ENCODE data around the gene WDR35.

The WDR35 gene

GRCh38 chr2:19870792-19871191 lies 119.1 kb downstream of the WDR35 start:
- DNase-seq (ENCODE audit: low read depth in 2 of 2), result no peak

GRCh38 chr2:19868701-19869580 lies 121.0 kb downstream of the WDR35 start:
- DNase-seq (ENCODE audit: low read depth in 2 of 2), result peak; percentile 34 to 39

- no peak for DNase-seq (ENCODE audit: low read depth in 2 of 2)
Observed at GRCh38 chr2:19868224-19868623, 121.7 kb downstream of the WDR35 start.

GRCh38 chr2:19866771-19867170 lies 123.1 kb downstream of the WDR35 start:
- DNase-seq (ENCODE audit: low read depth in 2 of 2), result no peak

GRCh38 chr2:19865151-19865550 lies 124.8 kb downstream of the WDR35 start:
- no peak for DNase-seq (ENCODE audit: low read depth in 2 of 2)

GRCh38 chr2:19864381-19864780 lies 125.5 kb downstream of the WDR35 start:
- no peak for DNase-seq (ENCODE audit: low read depth in 2 of 2)

GRCh38 chr2:19863303-19864041 lies 126.4 kb downstream of the WDR35 start:
- DNase-seq (ENCODE audit: low read depth in 2 of 2), result peak; percentile 47 to 62

- no peak for DNase-seq (ENCODE audit: low read depth in 2 of 2)
Observed at GRCh38 chr2:19861813-19862212, 128.1 kb downstream of the WDR35 start.

Data from stimulated activated CD4-positive, alpha-beta T cell treated with anti-CD3 and anti-CD28 coated beads, Interleukin-4, amount 100 ng/mL, for 48 hours (primary cell).